Cardiac muscle cell (in vitro differentiated cells and primary cell): ENCODE measurements around the gene WDR1. TPM values are rescaled to one million over a fixed set of nuclear protein-coding genes. Genes with fewer than 3 reads are reported as not detected.

Experiments
- DNase-seq, 2 donors: peaks; one replicate each; pipeline versions ENCODE4 v3.0.0 to v3.0.0-alpha.2; 2010 to 2017; ENCODE audit warnings: low read depth in 1 of 2, low spot score in 1 of 2
- H3K27ac ChIP-seq: fragments of 200-600 bp; sonication (generic); 2 replicates; pipeline ENCODE4 v1.5.1; 2016
- H3K27me3 ChIP-seq: fragments of 200-600 bp; sonication (generic); 2 replicates; pipeline ENCODE4 v1.6.0; 2016; ENCODE audit warnings: control low read depth
- H3K36me3 ChIP-seq: fragments of 200-600 bp; sonication (generic); 2 replicates; pipeline ENCODE4 v1.5.1; 2016; ENCODE audit warnings: control low read depth
- H3K4me1 ChIP-seq: fragments of 200-600 bp; sonication (generic); 2 replicates; pipeline ENCODE4 v1.8.1; 2017; ENCODE audit warnings: low read depth, mild to moderate bottlenecking, mixed run types
- H3K4me3 ChIP-seq: fragments of 200-600 bp; sonication (generic); 2 replicates; pipeline ENCODE4 v1.5.1; 2016; ENCODE audit warnings: mild to moderate bottlenecking
- H3K9me3 ChIP-seq: fragments of 200-600 bp; sonication (generic); 2 replicates; pipeline ENCODE4 v1.5.1; 2017; ENCODE audit warnings: low read depth, mild to moderate bottlenecking, control low read depth
- CTCF ChIP-seq: IDR thresholded peaks from 2 replicates; pipeline ENCODE4 v1.5.1; 2012; ENCODE audit warnings: low read depth, mild to moderate bottlenecking, low read length
- polyA plus RNA-seq: library from polyadenylated mRNA; unstranded; fragments of >200 nt; fragmentation: Nextera tagmentation; extraction: Ambion mirVana; gene quantifications from 2 replicates; pipeline ENCODE4 v1.2.1, GENCODE V29; 2016
- total RNA-seq: library from RNA; depleted of rRNA; stranded (reverse); fragments of >200 nt; gene quantifications from 2 replicates; pipeline ENCODE4 v1.2.3, GENCODE V29; 2016

The WDR1 gene
- total and polyA plus RNA-seq, 2 experiments from 2014 or later = 198 to 347 TPM

GRCh38 chr4:10161146-10161545, 44.5 kb upstream of the WDR1 start:
- no peak overlapping the region for H3K4me3 ChIP-seq
- H3K4me1 ChIP-seq = peaks cover 2% of the 10 kb centered on the region
- H3K27me3 ChIP-seq = no peaks in the 10 kb centered on the region
- no peak overlapping the region for H3K27ac ChIP-seq
- TF ChIP-seq CTCF = no peak
- DNase-seq = peak in 1 of 2 donors; percentile 38
- H3K36me3 ChIP-seq = no peaks in the 10 kb centered on the region
- H3K9me3 ChIP-seq = no peaks in the 10 kb centered on the region

GRCh38 chr4:10160281-10160856, 43.8 kb upstream of the WDR1 start:
- Histone ChIP-seq H3K4me3 (no peak overlapping the region), H3K27me3 (no peaks in the 10 kb centered on the region), H3K4me1 (peaks cover 2% of the 10 kb centered on the region), H3K36me3 (no peaks in the 10 kb centered on the region), H3K9me3 (no peaks in the 10 kb centered on the region), H3K27ac (no peak overlapping the region)
- peak; percentile 60 to 69 for DNase-seq
- peak; percentile 42 for TF ChIP-seq CTCF

- DNase-seq = no peak
- Histone ChIP-seq H3K4me3 (no peak overlapping the region), H3K4me1 (peaks cover 2% of the 10 kb centered on the region), H3K27ac (no peak overlapping the region), H3K36me3 (no peaks in the 10 kb centered on the region), H3K9me3 (no peaks in the 10 kb centered on the region), H3K27me3 (no peaks in the 10 kb centered on the region)
- no peak for TF ChIP-seq CTCF
Measured at GRCh38 chr4:10159671-10160070, 43.1 kb upstream of the WDR1 start.

GRCh38 chr4:10158333-10158942, 41.8 kb upstream of the WDR1 start:
- H3K4me3 ChIP-seq = no peak overlapping the region
- TF ChIP-seq CTCF = no peak
- peaks cover 2% of the 10 kb centered on the region for H3K4me1 ChIP-seq

GRCh38 chr4:10157478-10158332, 41.1 kb upstream of the WDR1 start:
- no peaks in the 10 kb centered on the region for H3K9me3 ChIP-seq
- H3K27ac ChIP-seq = no peak overlapping the region
- peak; percentile 74 to 93 for DNase-seq
- H3K36me3 ChIP-seq = no peaks in the 10 kb centered on the region
- H3K27me3 ChIP-seq = no peaks in the 10 kb centered on the region
- H3K4me1 ChIP-seq = peaks cover 2% of the 10 kb centered on the region
- H3K4me3 ChIP-seq = no peak overlapping the region
- peak; percentile 89 for TF ChIP-seq CTCF

More at GRCh38 chr4:10158333-10158942, 41.8 kb upstream of the WDR1 start:
- Histone ChIP-seq H3K27ac (no peak overlapping the region), H3K36me3 (no peaks in the 10 kb centered on the region), H3K9me3 (no peaks in the 10 kb centered on the region), H3K27me3 (no peaks in the 10 kb centered on the region)
- DNase-seq = peak in 1 of 2 donors; percentile 74
